Left colon (tissue), 2 donors: Measurements from ENCODE around the gene SDK2. TPM values are rescaled to one million over a fixed set of nuclear protein-coding genes. Genes with fewer than 3 reads are reported as not detected.

Experiments used
- ATAC-seq: fragments of 200-7000 bp; cut with Tn5 transposase; one replicate; pipeline ENCODE4 v1.9.1; 2020; ENCODE audit warnings: mild to moderate bottlenecking, moderate library complexity
- DNase-seq, 2 donors: peaks; one replicate each; pipeline ENCODE4 v3.0.0-alpha.2; 2020
- intact Hi-C, 2 donors: fragments of 100-400 bp; cut with DNase I in 1 of 2; cut with micrococcal nuclease in 1 of 2; formaldehyde crosslinking; loops; one replicate each; pipeline versions ENCODE4 v1.11.2 to v1.14.0; 2022; cut with DNase I, micrococcal nuclease
- total RNA-seq, 2 donors: library from RNA; stranded (reverse); fragmentation: NEBNext Ultra II Directional; extraction: Animal tissue kit (Norgen Biotek cat#: 25700); gene quantifications; one replicate each; pipeline ENCODE4 v1.2.1, GENCODE V29; 2021
- donor health status: DM: no; HTN: no; CAD: no.
- donor health status: DM: yes; HTN: yes; CAD: no.

Gene SDK2
- total RNA-seq, 2 donors from 2014 or later, result 0.82 to 1.8 TPM

GRCh38 chr17:73429440-73430164 lies 214.6 kb downstream of the SDK2 start:
- intact Hi-C loops, result loop anchor here (5.0 to 10.0 kb wide), 4 partner anchors 225 to 748 kb away; no protein-coding TSS in a partner anchor
- peak; percentile 77 to 93 for DNase-seq
- ATAC-seq, result peak; percentile 90

- no peak for DNase-seq
- ATAC-seq, result peak; percentile 51
- intact Hi-C loops, result loop anchor here (5.0 to 10.0 kb wide), 3 partner anchors 228 to 748 kb away; no protein-coding TSS in a partner anchor
Observed at GRCh38 chr17:73427198-73427597, 217.0 kb downstream of the SDK2 start.

GRCh38 chr17:73424571-73424970 lies 219.7 kb downstream of the SDK2 start:
- ATAC-seq (no peak), DNase-seq (no peak)
- intact Hi-C loops, result loop anchor here in 1 of 2 donors (10.0 kb wide), 2 partner anchors 230 to 750 kb away; no protein-coding TSS in a partner anchor

GRCh38 chr17:73423806-73424205 lies 220.4 kb downstream of the SDK2 start:
- no peak for DNase-seq
- no peak for ATAC-seq
- intact Hi-C loops, result loop anchor here in 1 of 2 donors (10.0 kb wide), 2 partner anchors 231 to 751 kb away; no protein-coding TSS in a partner anchor

GRCh38 chr17:73423159-73423715 lies 221.0 kb downstream of the SDK2 start:
- DNase-seq, result no peak
- intact Hi-C loops, result loop anchor here in 1 of 2 donors (10.0 kb wide), 2 partner anchors 232 to 752 kb away; no protein-coding TSS in a partner anchor
- no peak for ATAC-seq

GRCh38 chr17:73422121-73422520 lies 222.1 kb downstream of the SDK2 start:
- no peak for ATAC-seq
- intact Hi-C loops, result loop anchor here in 1 of 2 donors (10.0 kb wide), 2 partner anchors 233 to 753 kb away; no protein-coding TSS in a partner anchor
- DNase-seq, result no peak

GRCh38 chr17:73420897-73421296 lies 223.3 kb downstream of the SDK2 start:
- DNase-seq (no peak), ATAC-seq (no peak)
- intact Hi-C loops, result loop anchor here in 1 of 2 donors (10.0 kb wide), 2 partner anchors 234 to 754 kb away; no protein-coding TSS in a partner anchor

- DNase-seq, result no peak
- no peak for ATAC-seq
- intact Hi-C loops, result loop anchor here in 1 of 2 donors (10.0 kb wide), 2 partner anchors 235 to 755 kb away; no protein-coding TSS in a partner anchor
Observed at GRCh38 chr17:73419881-73420280, 224.4 kb downstream of the SDK2 start.

- no peak for ATAC-seq
- no peak for DNase-seq
- intact Hi-C loops, result no loop called here
Observed at GRCh38 chr17:73419051-73419450, 225.2 kb downstream of the SDK2 start.

- ATAC-seq, result no peak
- intact Hi-C loops, result no loop called here
Observed at GRCh38 chr17:73415782-73416181, 228.5 kb downstream of the SDK2 start.

GRCh38 chr17:73414171-73414955 lies 229.9 kb downstream of the SDK2 start:
- DNase-seq (no peak), ATAC-seq (no peak)
- intact Hi-C loops, result no loop called here

More at GRCh38 chr17:73415782-73416181, 228.5 kb downstream of the SDK2 start:
- DNase-seq, result no peak

- ATAC-seq (no peak), DNase-seq (no peak)
- intact Hi-C loops, result no loop called here
Observed at GRCh38 chr17:73412914-73413313, 231.3 kb downstream of the SDK2 start.

- DNase-seq (no peak), ATAC-seq (no peak)
- intact Hi-C loops, result no loop called here
Observed at GRCh38 chr17:73411313-73411747, 232.9 kb downstream of the SDK2 start.

- ATAC-seq, result no peak
- no peak for DNase-seq
- intact Hi-C loops, result no loop called here
Observed at GRCh38 chr17:73410586-73411312, 233.5 kb downstream of the SDK2 start.

- intact Hi-C loops, result no loop called here
- ATAC-seq, result no peak
Observed at GRCh38 chr17:73404246-73404645, 240.0 kb downstream of the SDK2 start.

GRCh38 chr17:73402466-73402865 lies 241.8 kb downstream of the SDK2 start:
- DNase-seq, result no peak
- ATAC-seq, result no peak
- intact Hi-C loops, result no loop called here

More at GRCh38 chr17:73404246-73404645, 240.0 kb downstream of the SDK2 start:
- no peak for DNase-seq

- intact Hi-C loops, result no loop called here
- DNase-seq, result peak in 1 of 2 donors; percentile 13
- no peak for ATAC-seq
Observed at GRCh38 chr17:73401911-73402310, 242.3 kb downstream of the SDK2 start.

GRCh38 chr17:73400915-73401545 lies 243.2 kb downstream of the SDK2 start:
- intact Hi-C loops, result no loop called here
- DNase-seq (no peak), ATAC-seq (no peak)
